Measurements from ENCODE around the gene REEP3. TPM values are rescaled to one million over a fixed set of nuclear protein-coding genes. Genes with fewer than 3 reads are reported as not detected.

Gene REEP3
- total and polyA plus RNA-seq, 8 donors: 7.3 to 90.4 (median 30.3) TPM

GRCh38 chr10:63521416-63522276, 445 bp downstream of the REEP3 start:
- intact Hi-C loops (cut with DNase I; ENCODE audit: low total_unique reads): no loop called here

GRCh38 chr10:63522277-63522687, 1.1 kb downstream of the REEP3 start:
- H3K27ac ChIP-seq: peak overlapping the region; percentile 99 to 100 (median 99)
- no peaks in the 10 kb centered on the region for H3K9me3 ChIP-seq
- peak overlapping the region; percentile 70 to 90 (median 76) for H3K4me3 ChIP-seq
- WGBS, 5 donors: 0 to 2% (median 2%) methylated on average over 3 of the region's 3 CpGs
- H3K36me3 ChIP-seq: no peaks in the 10 kb centered on the region
- H3K4me1 ChIP-seq: peaks cover 27 to 80% (median 53%) of the 10 kb centered on the region in 4 donors
- no peaks in the 10 kb centered on the region for H3K27me3 ChIP-seq
- TF ChIP-seq POLR2A (IDR thresholded peaks at IDR 0.05): no peak
- no peak for TF ChIP-seq POLR2AphosphoS5 (IDR thresholded peaks at IDR 0.05)
- no peak for TF ChIP-seq EP300 (IDR thresholded peaks at IDR 0.05)
- TF ChIP-seq, protein P1, sequence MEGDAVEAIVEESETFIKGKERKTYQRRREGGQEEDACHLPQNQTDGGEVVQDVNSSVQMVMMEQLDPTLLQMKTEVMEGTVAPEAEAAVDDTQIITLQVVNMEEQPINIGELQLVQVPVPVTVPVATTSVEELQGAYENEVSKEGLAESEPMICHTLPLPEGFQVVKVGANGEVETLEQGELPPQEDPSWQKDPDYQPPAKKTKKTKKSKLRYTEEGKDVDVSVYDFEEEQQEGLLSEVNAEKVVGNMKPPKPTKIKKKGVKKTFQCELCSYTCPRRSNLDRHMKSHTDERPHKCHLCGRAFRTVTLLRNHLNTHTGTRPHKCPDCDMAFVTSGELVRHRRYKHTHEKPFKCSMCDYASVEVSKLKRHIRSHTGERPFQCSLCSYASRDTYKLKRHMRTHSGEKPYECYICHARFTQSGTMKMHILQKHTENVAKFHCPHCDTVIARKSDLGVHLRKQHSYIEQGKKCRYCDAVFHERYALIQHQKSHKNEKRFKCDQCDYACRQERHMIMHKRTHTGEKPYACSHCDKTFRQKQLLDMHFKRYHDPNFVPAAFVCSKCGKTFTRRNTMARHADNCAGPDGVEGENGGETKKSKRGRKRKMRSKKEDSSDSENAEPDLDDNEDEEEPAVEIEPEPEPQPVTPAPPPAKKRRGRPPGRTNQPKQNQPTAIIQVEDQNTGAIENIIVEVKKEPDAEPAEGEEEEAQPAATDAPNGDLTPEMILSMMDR (IDR thresholded peaks at IDR 0.05): no peak
- peak in 1 of 2 donors; percentile 72 for DNase-seq
- intact Hi-C loops (cut with DNase I; ENCODE audit: low total_unique reads): no loop called here

More at GRCh38 chr10:63521416-63522276, 445 bp downstream of the REEP3 start:
- TF ChIP-seq POLR2A (IDR thresholded peaks at IDR 0.05) (no peak), EP300 (IDR thresholded peaks at IDR 0.05) (no peak), POLR2AphosphoS5 (IDR thresholded peaks at IDR 0.05) (peak in 2 of 3 donors; percentile 53 to 78)
- TF ChIP-seq, protein P1 (IDR thresholded peaks at IDR 0.05): no peak
- peak; percentile 61 to 92 for DNase-seq
- Histone ChIP-seq H3K4me3 (peak overlapping the region; percentile 70 to 90 (median 76)), H3K4me1 (peaks cover 27 to 84% (median 58%) of the 10 kb centered on the region in 4 donors), H3K27me3 (no peaks in the 10 kb centered on the region), H3K36me3 (no peaks in the 10 kb centered on the region), H3K27ac (peak overlapping the region; percentile 99 to 100 (median 99)), H3K9me3 (no peaks in the 10 kb centered on the region)
- WGBS, 5 donors: 0 to 1% (median 0%) methylated on average over 13 to 102 of the region's 102 CpGs

DNA sequence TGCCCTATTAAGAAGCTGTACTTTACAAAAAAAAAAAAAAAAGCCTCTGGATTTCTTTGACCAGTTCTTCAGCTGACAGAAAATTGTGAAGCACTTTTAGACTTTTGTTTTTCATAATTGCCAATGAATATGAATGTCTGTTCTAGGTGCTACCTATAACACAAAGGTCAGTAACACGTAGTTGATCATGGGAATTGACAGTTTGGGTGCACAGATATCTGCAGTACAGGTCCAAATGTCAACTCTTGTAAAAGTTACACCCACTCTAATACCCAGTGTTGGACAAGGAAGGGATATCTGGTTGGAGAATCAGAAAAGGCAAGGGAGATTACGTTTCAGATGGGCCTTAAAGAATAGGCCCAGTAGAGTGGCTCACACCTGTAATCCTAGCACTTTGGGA, 1.8 kb downstream of the REEP3 start:
- peaks cover 26 to 80% (median 49%) of the 10 kb centered on the region in 4 donors for H3K4me1 ChIP-seq
- intact Hi-C loops (cut with DNase I; ENCODE audit: low total_unique reads): no loop called here
- H3K36me3 ChIP-seq: no peaks in the 10 kb centered on the region
- peak overlapping the region; percentile 36 to 100 (median 99) for H3K27ac ChIP-seq
- peak overlapping the region in 2 of 4 donors; percentile 70 to 90 for H3K4me3 ChIP-seq
- no peak for TF ChIP-seq POLR2AphosphoS5 (IDR thresholded peaks at IDR 0.05)
- H3K27me3 ChIP-seq: no peaks in the 10 kb centered on the region
- no peaks in the 10 kb centered on the region for H3K9me3 ChIP-seq
- DNase-seq: peak in 1 of 2 donors; percentile 20
- WGBS, 5 donors: 56 to 72% (median 61%) methylated on average over 2 of the region's 2 CpGs

GRCh38 chr10:63525021-63525420, 3.8 kb downstream of the REEP3 start:
- intact Hi-C loops (cut with DNase I; ENCODE audit: low total_unique reads): no loop called here
- H3K9me3 ChIP-seq: no peaks in the 10 kb centered on the region
- H3K36me3 ChIP-seq: peaks cover 0 to 14% (median 7%) of the 10 kb centered on the region in 4 donors
- TF ChIP-seq POLR2A (IDR thresholded peaks at IDR 0.05) (no peak), POLR2AphosphoS5 (IDR thresholded peaks at IDR 0.05) (no peak), EP300 (IDR thresholded peaks at IDR 0.05) (no peak)
- TF ChIP-seq, protein P1 (IDR thresholded peaks at IDR 0.05): no peak
- peaks cover 18 to 67% (median 35%) of the 10 kb centered on the region in 4 donors for H3K4me1 ChIP-seq
- DNase-seq: no peak
- WGBS, 5 donors: 66 to 76% (median 74%) methylated on average over 3 of the region's 3 CpGs
- H3K27ac ChIP-seq: peak overlapping the region in 2 of 5 donors; percentile 6 to 11
- H3K4me3 ChIP-seq: no peak overlapping the region
- no peaks in the 10 kb centered on the region for H3K27me3 ChIP-seq
